Cardiac muscle cell (in vitro differentiated cells and primary cell): ENCODE data around the gene FAM149A. TPM values are rescaled to one million over a fixed set of nuclear protein-coding genes. Genes with fewer than 3 reads are reported as not detected.
A peak's percentile ranks its signal among the peaks of the same experiment; 100 is the strongest.

Experiments used
- DNase-seq, 2 donors: peaks; one replicate each; pipeline versions ENCODE4 v3.0.0 to v3.0.0-alpha.2; 2010 to 2017; ENCODE audit warnings: low read depth in 1 of 2, low spot score in 1 of 2
- H3K27ac ChIP-seq: fragments of 200-600 bp; sonication (generic); 2 replicates; pipeline ENCODE4 v1.5.1; 2016
- H3K27me3 ChIP-seq: fragments of 200-600 bp; sonication (generic); 2 replicates; pipeline ENCODE4 v1.6.0; 2016; ENCODE audit warnings: control low read depth
- H3K36me3 ChIP-seq: fragments of 200-600 bp; sonication (generic); 2 replicates; pipeline ENCODE4 v1.5.1; 2016; ENCODE audit warnings: control low read depth
- H3K4me1 ChIP-seq: fragments of 200-600 bp; sonication (generic); 2 replicates; pipeline ENCODE4 v1.8.1; 2017; ENCODE audit warnings: low read depth, mild to moderate bottlenecking, mixed run types
- H3K4me3 ChIP-seq: fragments of 200-600 bp; sonication (generic); 2 replicates; pipeline ENCODE4 v1.5.1; 2016; ENCODE audit warnings: mild to moderate bottlenecking
- H3K9me3 ChIP-seq: fragments of 200-600 bp; sonication (generic); 2 replicates; pipeline ENCODE4 v1.5.1; 2017; ENCODE audit warnings: low read depth, mild to moderate bottlenecking, control low read depth
- CTCF ChIP-seq: IDR thresholded peaks from 2 replicates; pipeline ENCODE4 v1.5.1; 2012; ENCODE audit warnings: low read depth, mild to moderate bottlenecking, low read length
- polyA plus RNA-seq: library from polyadenylated mRNA; unstranded; fragments of >200 nt; fragmentation: Nextera tagmentation; extraction: Ambion mirVana; gene quantifications from 2 replicates; pipeline ENCODE4 v1.2.1, GENCODE V29; 2016
- total RNA-seq: library from RNA; depleted of rRNA; stranded (reverse); fragments of >200 nt; gene quantifications from 2 replicates; pipeline ENCODE4 v1.2.3, GENCODE V29; 2016

FAM149A gene
- total and polyA plus RNA-seq, 2 experiments from 2014 or later, result 9.8 to 14.1 TPM

DNA sequence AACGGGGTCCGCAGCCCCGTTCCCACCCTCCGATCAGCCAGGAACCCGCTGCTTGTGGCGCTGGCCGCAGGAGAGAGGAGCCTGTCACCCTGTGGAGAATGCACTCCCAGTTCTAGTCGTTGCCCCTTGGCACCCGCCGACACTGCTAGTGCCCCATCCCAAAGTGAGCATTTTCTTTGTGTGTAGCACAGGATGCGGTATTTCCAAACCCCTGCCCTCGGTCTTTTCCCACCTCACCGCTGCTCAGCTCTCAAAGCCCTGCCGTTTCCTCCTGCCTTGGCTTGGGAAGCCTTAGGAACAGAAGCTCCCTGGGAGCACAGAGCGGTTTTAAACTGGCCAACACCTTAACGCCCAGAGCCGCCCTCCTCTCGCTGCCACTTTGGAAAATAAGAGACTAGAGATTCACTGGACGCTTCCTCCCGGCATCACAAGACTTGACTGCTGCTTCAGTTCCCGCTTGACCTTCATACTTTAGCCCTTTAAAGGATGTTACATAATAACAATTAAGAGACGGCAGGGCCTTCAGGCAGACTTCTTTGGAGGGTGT is 87.6 kb downstream of the FAM149A start:
- no peak for TF ChIP-seq CTCF
- Histone ChIP-seq H3K36me3 (no peaks in the 10 kb centered on the region), H3K27me3 (no peaks in the 10 kb centered on the region), H3K4me3 (peak overlapping the region; percentile 81), H3K27ac (peak overlapping the region; percentile 70), H3K9me3 (no peaks in the 10 kb centered on the region), H3K4me1 (peaks cover 10% of the 10 kb centered on the region)
- DNase-seq, result peak; percentile 55 to 59

GRCh38 chr4:186193851-186194250 is 89.3 kb downstream of the FAM149A start:
- Histone ChIP-seq H3K27me3 (no peaks in the 10 kb centered on the region), H3K27ac (no peak overlapping the region), H3K36me3 (no peaks in the 10 kb centered on the region), H3K4me3 (no peak overlapping the region), H3K9me3 (no peaks in the 10 kb centered on the region), H3K4me1 (peaks cover 10% of the 10 kb centered on the region)
- no peak for TF ChIP-seq CTCF
- DNase-seq, result no peak

GRCh38 chr4:186196063-186196462 is 91.6 kb downstream of the FAM149A start:
- H3K27me3 ChIP-seq, result no peaks in the 10 kb centered on the region
- H3K4me1 ChIP-seq, result peaks cover 5% of the 10 kb centered on the region
- no peak for DNase-seq
- no peak for TF ChIP-seq CTCF
- no peak overlapping the region for H3K4me3 ChIP-seq
- H3K36me3 ChIP-seq, result no peaks in the 10 kb centered on the region
- H3K27ac ChIP-seq, result no peak overlapping the region
- H3K9me3 ChIP-seq, result no peaks in the 10 kb centered on the region

DNA sequence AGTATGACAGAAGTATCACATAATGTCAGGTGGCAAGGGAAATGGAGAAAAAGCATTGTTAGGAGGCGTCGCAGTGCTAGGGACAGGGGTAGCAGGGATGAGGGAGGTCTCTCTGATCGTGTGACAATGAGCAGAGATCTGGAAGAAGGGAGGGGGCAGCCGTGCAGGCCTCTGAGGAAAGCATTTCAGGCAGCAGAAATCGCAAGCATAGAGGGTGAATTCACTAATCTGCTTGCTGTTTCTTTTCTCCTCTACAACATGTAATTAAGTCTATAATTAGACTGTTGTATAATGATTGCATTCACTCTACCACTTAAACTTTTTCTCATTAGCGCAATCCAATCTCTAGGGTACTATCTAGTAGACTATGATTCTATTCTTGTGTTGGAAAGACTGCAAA is 96.0 kb downstream of the FAM149A start:
- Histone ChIP-seq H3K4me1 (peaks cover 10% of the 10 kb centered on the region), H3K9me3 (no peaks in the 10 kb centered on the region)
- peak in 1 of 2 donors; percentile 12 for DNase-seq

DNA sequence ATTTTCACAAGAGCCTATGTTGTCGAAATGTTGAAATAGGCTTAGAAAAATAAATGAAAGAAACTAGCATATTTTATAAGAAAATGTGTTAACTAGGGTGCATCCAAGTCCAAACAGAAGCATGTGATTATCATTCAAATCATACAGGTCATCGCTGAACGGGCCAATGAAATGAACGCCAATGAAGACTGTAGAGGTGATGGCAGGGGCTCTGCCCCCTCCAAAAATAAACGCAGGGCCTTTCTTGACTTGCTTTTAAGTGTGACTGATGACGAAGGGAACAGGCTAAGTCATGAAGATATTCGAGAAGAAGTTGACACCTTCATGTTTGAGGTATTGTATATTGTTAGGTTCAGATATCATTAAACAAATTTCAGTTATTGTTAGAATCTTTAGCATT is 96.5 kb downstream of the FAM149A start:
- TF ChIP-seq CTCF, result no peak
- Histone ChIP-seq H3K36me3 (no peaks in the 10 kb centered on the region), H3K4me3 (no peak overlapping the region), H3K27me3 (no peaks in the 10 kb centered on the region), H3K9me3 (no peaks in the 10 kb centered on the region), H3K27ac (no peak overlapping the region), H3K4me1 (peaks cover 10% of the 10 kb centered on the region)
- DNase-seq, result no peak

More for the DNA sequence above, 96.0 kb downstream of the FAM149A start:
- TF ChIP-seq CTCF, result no peak
- Histone ChIP-seq H3K4me3 (no peak overlapping the region), H3K27ac (no peak overlapping the region), H3K27me3 (no peaks in the 10 kb centered on the region), H3K36me3 (no peaks in the 10 kb centered on the region)
